Mammary epithelial cell (primary cell): ENCODE results near the gene RTP3.

ENCODE experiments used
- CTCF ChIP-seq, 2 donors: IDR thresholded peaks in 1 of 2; conservative IDR thresholded peaks in 1 of 2; 2 replicates each; pipeline ENCODE4 v1.5.1; 2011 to 2012; ENCODE audit warnings: inconsistent platforms in 2 of 2, low read length in 2 of 2, mild to moderate bottlenecking in 2 of 2, control low read depth in 1 of 2, low read depth in 1 of 2; ENCODE audit not compliant: insufficient read depth in 1 of 2; ENCODE audit errors: extremely low read depth in 1 of 2
- EZH2 ChIP-seq: IDR thresholded peaks from 2 replicates; pipeline ENCODE4 v1.6.1; 2012; ENCODE audit warnings: low read length, inconsistent platforms, borderline replicate concordance

GRCh38 chr3:46545818-46546630 is 48.2 kb downstream of the RTP3 start:
- no peak for TF ChIP-seq CTCF (conservative IDR thresholded peaks at IDR 0.05 in 1 of 2, IDR thresholded peaks at IDR 0.05 in 1 of 2; ENCODE audit: extremely low read depth in 1 of 2, insufficient read depth in 1 of 2, low read depth in 1 of 2, low read length in 2 of 2)
- no peak for TF ChIP-seq EZH2
